ENCODE data around the gene PKP3.
A peak's percentile ranks its signal among the peaks of the same experiment; 100 is the strongest.
"Not testable (repeated sequence)": the region's sequence is repeated elsewhere in the genome, so short reads cannot be mapped to it uniquely, and the experiment has no call there.

Gene PKP3

GRCh38 chr11:416757-417621, 23.0 kb downstream of the PKP3 start:
- Histone ChIP-seq H3K79me2 (ENCODE audit: control insufficient read depth, insufficient read depth, low read length, unreplicated experiment) (no peaks in the 10 kb centered on the region), H2AFZ (ENCODE audit: low read length, unreplicated experiment) (peak overlapping the region; percentile 81), H3K4me3 (ENCODE audit: low read depth, low read length) (peak overlapping the region; percentile 81), H3K36me3 (ENCODE audit: insufficient read depth, low read length) (no peaks in the 10 kb centered on the region), H3K4me1 (ENCODE audit: control insufficient read depth, insufficient read depth, low read length, unreplicated experiment) (peaks cover 19% of the 10 kb centered on the region), H3K27me3 (ENCODE audit: insufficient read depth, low read length) (peaks cover 13% of the 10 kb centered on the region; the same call in 1 of the 2 replicates), H3K27ac (ENCODE audit: low read depth, low read length) (no peak overlapping the region)

GRCh38 chr11:417652-418342, 23.8 kb downstream of the PKP3 start:
- no peak overlapping the region for H2AFZ ChIP-seq (ENCODE audit: low read length, unreplicated experiment)
- H3K36me3 ChIP-seq (ENCODE audit: insufficient read depth, low read length), result no peaks in the 10 kb centered on the region
- no peak overlapping the region for H3K27ac ChIP-seq (ENCODE audit: low read depth, low read length)
- 0 out of 2 replicates have a peak overlapping the region, but pooled peaks have one; percentile 81 for H3K4me3 ChIP-seq (ENCODE audit: low read depth, low read length)
- H3K27me3 ChIP-seq (ENCODE audit: insufficient read depth, low read length), result peaks cover 13% of the 10 kb centered on the region; the same call in 1 of the 2 replicates
- peaks cover 19% of the 10 kb centered on the region for H3K4me1 ChIP-seq (ENCODE audit: control insufficient read depth, insufficient read depth, low read length, unreplicated experiment)
- H3K79me2 ChIP-seq (ENCODE audit: control insufficient read depth, insufficient read depth, low read length, unreplicated experiment), result no peaks in the 10 kb centered on the region

- Histone ChIP-seq H3K27ac (ENCODE audit: low read depth, low read length) (no peak overlapping the region), H3K27me3 (ENCODE audit: insufficient read depth, low read length) (peaks cover 13% of the 10 kb centered on the region; the same call in 1 of the 2 replicates), H3K79me2 (ENCODE audit: control insufficient read depth, insufficient read depth, low read length, unreplicated experiment) (no peaks in the 10 kb centered on the region), H3K36me3 (ENCODE audit: insufficient read depth, low read length) (no peaks in the 10 kb centered on the region), H3K4me3 (ENCODE audit: low read depth, low read length) (no peak overlapping the region), H3K4me1 (ENCODE audit: control insufficient read depth, insufficient read depth, low read length, unreplicated experiment) (peaks cover 19% of the 10 kb centered on the region), H2AFZ (ENCODE audit: low read length, unreplicated experiment) (no peak overlapping the region)
These were observed 24.6 kb downstream of the PKP3 start for GRCh38 chr11:418343-419247.

GRCh38 chr11:419248-420005, 25.4 kb downstream of the PKP3 start:
- Histone ChIP-seq H2AFZ (ENCODE audit: low read length, unreplicated experiment) (no peak overlapping the region), H3K4me1 (ENCODE audit: control insufficient read depth, insufficient read depth, low read length, unreplicated experiment) (peaks cover 18% of the 10 kb centered on the region), H3K4me3 (ENCODE audit: low read depth, low read length) (no peak overlapping the region), H3K79me2 (ENCODE audit: control insufficient read depth, insufficient read depth, low read length, unreplicated experiment) (no peaks in the 10 kb centered on the region), H3K27me3 (ENCODE audit: insufficient read depth, low read length) (peaks cover 19% of the 10 kb centered on the region), H3K36me3 (ENCODE audit: insufficient read depth, low read length) (no peaks in the 10 kb centered on the region), H3K27ac (ENCODE audit: low read depth, low read length) (no peak overlapping the region)

- peaks cover 25% of the 10 kb centered on the region for H3K27me3 ChIP-seq (ENCODE audit: insufficient read depth, low read length)
- H2AFZ ChIP-seq (ENCODE audit: low read length, unreplicated experiment), result no peak overlapping the region
- H3K79me2 ChIP-seq (ENCODE audit: control insufficient read depth, insufficient read depth, low read length, unreplicated experiment), result no peaks in the 10 kb centered on the region
- no peak overlapping the region for H3K4me3 ChIP-seq (ENCODE audit: low read depth, low read length)
- H3K4me1 ChIP-seq (ENCODE audit: control insufficient read depth, insufficient read depth, low read length, unreplicated experiment), result peaks cover 11% of the 10 kb centered on the region
- H3K36me3 ChIP-seq (ENCODE audit: insufficient read depth, low read length), result no peaks in the 10 kb centered on the region
- no peak overlapping the region for H3K27ac ChIP-seq (ENCODE audit: low read depth, low read length)
These were observed 26.3 kb downstream of the PKP3 start for GRCh38 chr11:420054-420910.

GRCh38 chr11:420911-421321, 26.9 kb downstream of the PKP3 start:
- Histone ChIP-seq H2AFZ (ENCODE audit: low read length, unreplicated experiment) (no peak overlapping the region), H3K27ac (ENCODE audit: low read depth, low read length) (no peak overlapping the region), H3K79me2 (ENCODE audit: control insufficient read depth, insufficient read depth, low read length, unreplicated experiment) (no peaks in the 10 kb centered on the region)

GRCh38 chr11:422249-422656, 28.2 kb downstream of the PKP3 start:
- Histone ChIP-seq H3K27me3 (ENCODE audit: insufficient read depth, low read length) (peaks cover 26% of the 10 kb centered on the region), H3K27ac (ENCODE audit: low read depth, low read length) (no peak overlapping the region), H3K4me1 (ENCODE audit: control insufficient read depth, insufficient read depth, low read length, unreplicated experiment) (no peaks in the 10 kb centered on the region), H3K79me2 (ENCODE audit: control insufficient read depth, insufficient read depth, low read length, unreplicated experiment) (no peaks in the 10 kb centered on the region), H2AFZ (ENCODE audit: low read length, unreplicated experiment) (no peak overlapping the region), H3K4me3 (ENCODE audit: low read depth, low read length) (no peak overlapping the region), H3K36me3 (ENCODE audit: insufficient read depth, low read length) (no peaks in the 10 kb centered on the region)

More at GRCh38 chr11:420911-421321, 26.9 kb downstream of the PKP3 start:
- Histone ChIP-seq H3K4me1 (ENCODE audit: control insufficient read depth, insufficient read depth, low read length, unreplicated experiment) (peaks cover 6% of the 10 kb centered on the region), H3K4me3 (ENCODE audit: low read depth, low read length) (no peak overlapping the region), H3K27me3 (ENCODE audit: insufficient read depth, low read length) (peaks cover 26% of the 10 kb centered on the region), H3K36me3 (ENCODE audit: insufficient read depth, low read length) (no peaks in the 10 kb centered on the region)

- H3K4me1 ChIP-seq (ENCODE audit: control insufficient read depth, insufficient read depth, low read length, unreplicated experiment), result no peaks in the 10 kb centered on the region
- H3K27ac ChIP-seq (ENCODE audit: low read depth, low read length), result no peak overlapping the region
- H3K4me3 ChIP-seq (ENCODE audit: low read depth, low read length), result no peak overlapping the region
- H3K36me3 ChIP-seq (ENCODE audit: insufficient read depth, low read length), result no peaks in the 10 kb centered on the region
- H2AFZ ChIP-seq (ENCODE audit: low read length, unreplicated experiment), result no peak overlapping the region
- H3K79me2 ChIP-seq (ENCODE audit: control insufficient read depth, insufficient read depth, low read length, unreplicated experiment), result no peaks in the 10 kb centered on the region
- peaks cover 13% of the 10 kb centered on the region for H3K27me3 ChIP-seq (ENCODE audit: insufficient read depth, low read length)
These were observed 30.2 kb downstream of the PKP3 start for GRCh38 chr11:424232-424631.

GRCh38 chr11:424766-425165, 30.8 kb downstream of the PKP3 start:
- not testable (repeated sequence) for H3K36me3 ChIP-seq (ENCODE audit: insufficient read depth, low read length); H3K4me1 ChIP-seq (ENCODE audit: control insufficient read depth, insufficient read depth, low read length, unreplicated experiment); H3K4me3 ChIP-seq (ENCODE audit: low read depth, low read length); H2AFZ ChIP-seq (ENCODE audit: low read length, unreplicated experiment); H3K27ac ChIP-seq (ENCODE audit: low read depth, low read length); H3K79me2 ChIP-seq (ENCODE audit: control insufficient read depth, insufficient read depth, low read length, unreplicated experiment)
- peaks cover 13% of the 10 kb centered on the region for H3K27me3 ChIP-seq (ENCODE audit: insufficient read depth, low read length)

Measured in ACC112 (cell line).